WTC11 (cell line): ENCODE measurements around the gene KPNB1. TPM values are rescaled to one million over a fixed set of nuclear protein-coding genes. Genes with fewer than 3 reads are reported as not detected.

Experiments
- ATAC-seq: fragments of 200-7000 bp; cut with Tn5 transposase; 2 replicates; pipeline ENCODE4 v1.10.0; 2021; ENCODE audit warnings: mild to moderate bottlenecking, moderate library complexity
- CTCF ChIA-PET: fragments of 300-600 bp; sonication (Branson Sonifier 250); formaldehyde crosslinking; loops from one replicate; lab custom pipeline; 2021; ENCODE audit warnings: antibody characterized with exemption; lab: Charles Lee
- POLR2A ChIA-PET: fragments of 350-600 bp; sonication (Branson Sonifier 250); formaldehyde crosslinking; loops from one replicate; lab custom pipeline; 2021; ENCODE audit warnings: antibody characterized with exemption; lab: Charles Lee
- DNase-seq: peaks from one replicate; pipeline ENCODE4 v3.0.0; 2021; ENCODE audit warnings: low spot score
- H3K27ac Mint-ChIP-seq: 2 replicates; pipeline ENCODE4 v1.8.0; 2021; ENCODE audit warnings: mixed read lengths
- H3K27me3 Mint-ChIP-seq: 2 replicates; pipeline ENCODE4 v1.8.0; 2021; ENCODE audit warnings: low read depth, mild to moderate bottlenecking, moderate library complexity, mixed read lengths
- H3K36me3 Mint-ChIP-seq: 2 replicates; pipeline ENCODE4 v1.8.0; 2021; ENCODE audit warnings: mixed read lengths
- H3K4me1 Mint-ChIP-seq: 2 replicates; pipeline ENCODE4 v1.8.0; 2022; ENCODE audit warnings: mixed read lengths
- H3K4me3 Mint-ChIP-seq: 2 replicates; pipeline ENCODE4 v1.8.0; 2021; ENCODE audit warnings: mild to moderate bottlenecking, moderate library complexity, mixed read lengths
- H3K9me3 Mint-ChIP-seq: 2 replicates; pipeline ENCODE4 v1.8.0; 2021; ENCODE audit warnings: mixed read lengths
- ARID4B ChIP-seq: sonication (generic); formaldehyde crosslinking; IDR thresholded peaks from 2 replicates; pipeline ENCODE4 v1.8.0; 2023; ENCODE audit warnings: missing genetic modification reagents, mild to moderate bottlenecking, borderline replicate concordance
- CBFB ChIP-seq: sonication (generic); formaldehyde crosslinking; IDR thresholded peaks from 2 replicates; pipeline ENCODE4 v1.8.1; 2022; ENCODE audit warnings: mild to moderate bottlenecking, low read depth, missing genetic modification reagents
- EMX1 ChIP-seq: fragments of 250-450 bp; sonication (Bioruptor Pico); IDR thresholded peaks from 2 replicates; pipeline ENCODE4 v1.8.0; 2021; ENCODE audit warnings: mild to moderate bottlenecking
- ETV6 ChIP-seq: sonication (generic); formaldehyde crosslinking; IDR thresholded peaks from 2 replicates; pipeline ENCODE4 v1.8.1; 2022; ENCODE audit warnings: mild to moderate bottlenecking, missing genetic modification reagents
- GABPB1 ChIP-seq: sonication (generic); formaldehyde crosslinking; IDR thresholded peaks from 2 replicates; pipeline ENCODE4 v1.8.1; 2023; ENCODE audit warnings: mild to moderate bottlenecking, missing genetic modification reagents
- GTF2I ChIP-seq: fragments of 250-450 bp; sonication (Bioruptor Pico); conservative IDR thresholded peaks from 2 replicates; pipeline ENCODE4 v1.4.0; 2021; ENCODE audit warnings: mild to moderate bottlenecking
- MAX ChIP-seq: sonication (generic); formaldehyde crosslinking; IDR thresholded peaks from 2 replicates; pipeline ENCODE4 v1.8.0; 2022; ENCODE audit warnings: mild to moderate bottlenecking, missing genetic modification reagents
- MXD4 ChIP-seq: fragments of 250-450 bp; sonication (Bioruptor Pico); IDR thresholded peaks from 2 replicates; pipeline ENCODE4 v1.8.0; 2021; ENCODE audit warnings: mild to moderate bottlenecking, moderate library complexity, borderline replicate concordance
- SMAD4 ChIP-seq: sonication (generic); formaldehyde crosslinking; IDR thresholded peaks from 2 replicates; pipeline ENCODE4 v1.8.0; 2022; ENCODE audit warnings: mild to moderate bottlenecking, missing genetic modification reagents
- USF1 ChIP-seq: sonication (generic); formaldehyde crosslinking; IDR thresholded peaks from 2 replicates; pipeline ENCODE4 v1.8.0; 2022; ENCODE audit warnings: mild to moderate bottlenecking, missing genetic modification reagents
- USF2 ChIP-seq: sonication (generic); formaldehyde crosslinking; IDR thresholded peaks from 2 replicates; pipeline ENCODE4 v1.8.1; 2023; ENCODE audit warnings: mild to moderate bottlenecking, missing genetic modification reagents, moderate library complexity
- ZBTB43 ChIP-seq: sonication (generic); formaldehyde crosslinking; IDR thresholded peaks from 2 replicates; pipeline ENCODE4 v1.8.1; 2023; ENCODE audit warnings: mild to moderate bottlenecking, missing genetic modification reagents
- ZNF281 ChIP-seq: sonication (generic); formaldehyde crosslinking; IDR thresholded peaks from 2 replicates; pipeline ENCODE4 v1.8.0; 2023; ENCODE audit warnings: mild to moderate bottlenecking, missing genetic modification reagents
- ZNF423 ChIP-seq: fragments of 250-450 bp; sonication (Bioruptor Pico); IDR thresholded peaks from 2 replicates; pipeline ENCODE4 v2.1.2; 2022; ENCODE audit warnings: mild to moderate bottlenecking, moderate library complexity
- ZNF512 ChIP-seq: sonication (generic); formaldehyde crosslinking; IDR thresholded peaks from 2 replicates; pipeline ENCODE4 v1.8.1; 2022; ENCODE audit warnings: missing genetic modification reagents, borderline replicate concordance
- total RNA-seq: library from RNA; stranded (reverse); gene quantifications from 3 replicates; pipeline ENCODE4 v1.2.3, GENCODE V29; 2021

Gene KPNB1
- total RNA-seq, 1 experiment from 2014 or later = 506 TPM

- ATAC-seq (peak; percentile 45), DNase-seq (peak; percentile 85)
- ChIA-PET POLR2A (interaction anchor here (0.7 to 2.9 kb wide), 2 partner anchors 45 to 47 kb away, joined by 4 to 15 read pairs; partner anchors contain the start of gene KPNB1), CTCF (interaction anchor here (0.6 to 2.1 kb wide), 7 partner anchors 30 to 1775 kb away, joined by 3 to 13 read pairs (median 8); partner anchors contain the start of genes KPNB1, SCRN2 and TBX21)
- no peaks in the 10 kb centered on the region for H3K9me3 Mint-ChIP-seq
- peak within 1 kb of the TSS; percentile 91 for H3K4me3 Mint-ChIP-seq
- TF ChIP-seq ZNF281 (CRISPR knock-in tag) (peak; percentile 75), ZNF423 (CRISPR knock-in tag) (peak; percentile 77), MAX (CRISPR knock-in tag) (peak; percentile 40; the same call in 1 of the 2 replicates), USF2 (peak; percentile 35), GABPB1 (CRISPR knock-in tag) (0 out of 2 replicates have a peak, but pooled peaks have one; percentile 25), ZBTB43 (CRISPR knock-in tag) (no peak)
- no peaks in the 10 kb centered on the region for H3K27me3 Mint-ChIP-seq
- peaks cover 40% of the 10 kb centered on the region for H3K4me1 Mint-ChIP-seq
- H3K27ac Mint-ChIP-seq = peak within 1 kb of the TSS; percentile 93
- no peaks in the 10 kb centered on the region for H3K36me3 Mint-ChIP-seq
These were observed 44.2 kb downstream of the KPNB1 start, which contains the start of gene TBKBP1 for GRCh38 chr17:47693731-47694580. TBKBP1 (plus strand) TSS chr17:47694161; CDS start chr17:47696113, 1,952 bp downstream.

GRCh38 chr17:47694581-47695428 lies 45.1 kb downstream of the KPNB1 start:
- ATAC-seq (no peak; the same call in 1 of the 2 replicates), DNase-seq (no peak)
- no peaks in the 10 kb centered on the region for H3K36me3 Mint-ChIP-seq
- H3K4me1 Mint-ChIP-seq = peaks cover 40% of the 10 kb centered on the region
- no peaks in the 10 kb centered on the region for H3K9me3 Mint-ChIP-seq
- H3K27ac Mint-ChIP-seq = peak overlapping the region; percentile 39; the same call in 1 of the 2 replicates
- H3K4me3 Mint-ChIP-seq = peak overlapping the region; percentile 91
- CTCF ChIA-PET = interaction anchor here (0.9 to 2.1 kb wide), 7 partner anchors 45 to 252 kb away, joined by 3 to 10 read pairs (median 4); partner anchors contain the start of genes KPNB1 and SCRN2
- POLR2A ChIA-PET = interaction anchor here (0.7 to 2.9 kb wide), 2 partner anchors 45 to 48 kb away, joined by 4 to 15 read pairs; partner anchors contain the start of gene KPNB1
- no peaks in the 10 kb centered on the region for H3K27me3 Mint-ChIP-seq
- TF ChIP-seq ZNF423 (CRISPR knock-in tag) (peak; percentile 13; the same call in 1 of the 2 replicates), ZNF512 (CRISPR knock-in tag) (no peak), USF2 (peak; percentile 66), SMAD4 (CRISPR knock-in tag) (no peak), ETV6 (no peak), ARID4B (CRISPR knock-in tag) (peak; percentile 83; the same call in 1 of the 2 replicates), GTF2I (CRISPR knock-in tag) (no peak), MXD4 (no peak), EMX1 (CRISPR knock-in tag) (no peak), USF1 (CRISPR knock-in tag) (peak; percentile 68), CBFB (CRISPR knock-in tag) (0 out of 2 replicates have a peak, but pooled peaks have one; percentile 18)
